GM23338 (cell line): ENCODE results near the gene IYD. TPM values are rescaled to one million over a fixed set of nuclear protein-coding genes. Genes with fewer than 3 reads are reported as not detected.

Source experiments
- ATAC-seq: fragments of 200-7000 bp; cut with Tn5 transposase; 3 replicates; pipeline ENCODE4 v1.9.1; 2020
- DNase-seq: peaks from one replicate; pipeline ENCODE4 v3.0.0-alpha.2; 2015; ENCODE audit warnings: low spot score
- H2AFZ ChIP-seq: fragments of 200-600 bp; sonication (generic); 2 replicates; pipeline ENCODE4 v1.8.0; 2016; ENCODE audit warnings: antibody characterized with exemption, mild to moderate bottlenecking, moderate library complexity
- H3F3A ChIP-seq: fragments of 200-600 bp; sonication (generic); replicated peaks from 2 replicates; pipeline ENCODE4 v1.8.0; 2017; ENCODE audit warnings: antibody characterized with exemption, mixed run types, low read depth
- H3K27ac ChIP-seq: fragments of 200-600 bp; sonication (generic); 2 replicates; pipeline ENCODE4 v1.6.1; 2016; ENCODE audit warnings: low read depth
- H3K27me3 ChIP-seq: fragments of 200-600 bp; sonication (generic); 2 replicates; pipeline ENCODE4 v1.8.0; 2016; ENCODE audit warnings: mild to moderate bottlenecking, mixed run types, moderate library complexity; ENCODE audit not compliant: insufficient read depth
- H3K36me3 ChIP-seq: fragments of 200-600 bp; sonication (generic); 2 replicates; pipeline ENCODE4 v1.8.0; 2016; ENCODE audit warnings: mild to moderate bottlenecking; ENCODE audit not compliant: insufficient read depth
- H3K4me1 ChIP-seq: fragments of 200-600 bp; sonication (generic); 2 replicates; pipeline ENCODE4 v1.8.0; 2016; ENCODE audit warnings: mild to moderate bottlenecking, moderate library complexity; ENCODE audit not compliant: insufficient read depth
- H3K4me2 ChIP-seq: fragments of 200-600 bp; sonication (generic); 2 replicates; pipeline ENCODE4 v1.7.1; 2017; ENCODE audit warnings: mixed run types
- H3K4me3 ChIP-seq: fragments of 200-600 bp; sonication (generic); 2 replicates; pipeline ENCODE4 v1.6.1; 2016; ENCODE audit warnings: mixed run types
- H3K79me2 ChIP-seq: fragments of 200-600 bp; sonication (generic); replicated peaks from 2 replicates; pipeline ENCODE4 v1.8.0; 2017; ENCODE audit warnings: mild to moderate bottlenecking; ENCODE audit not compliant: insufficient read depth
- H3K9me2 ChIP-seq: fragments of 200-600 bp; sonication (generic); 2 replicates; pipeline ENCODE4 v1.8.0; 2017; ENCODE audit not compliant: insufficient read depth
- H4K20me1 ChIP-seq: fragments of 200-600 bp; sonication (generic); replicated peaks from 2 replicates; pipeline ENCODE4 v1.8.0; 2017; ENCODE audit warnings: mild to moderate bottlenecking; ENCODE audit not compliant: insufficient read depth
- H3K27ac Mint-ChIP-seq: 2 replicates; pipeline ENCODE4 v1.8.0; 2020; ENCODE audit warnings: inconsistent platforms, mild to moderate bottlenecking, moderate library complexity, mixed read lengths
- H3K27me3 Mint-ChIP-seq: 3 replicates; pipeline ENCODE4 v1.8.0; 2022; ENCODE audit warnings: low read depth, mild to moderate bottlenecking, moderate library complexity, mixed read lengths, inconsistent platforms; ENCODE audit not compliant: insufficient read depth, poor library complexity
- H3K36me3 Mint-ChIP-seq: 3 replicates; pipeline ENCODE4 v1.8.0; 2021; ENCODE audit warnings: low read depth, mild to moderate bottlenecking, inconsistent platforms, moderate library complexity, mixed read lengths
- H3K4me1 Mint-ChIP-seq: 3 replicates; pipeline ENCODE4 v1.8.0; 2020; ENCODE audit warnings: mild to moderate bottlenecking, inconsistent platforms, mixed read lengths
- H3K4me3 Mint-ChIP-seq: 3 replicates; pipeline ENCODE4 v1.8.0; 2021; ENCODE audit warnings: moderate library complexity, mild to moderate bottlenecking, inconsistent platforms, mixed read lengths
- H3K9me3 Mint-ChIP-seq: 3 replicates; pipeline ENCODE4 v1.8.0; 2020; ENCODE audit warnings: moderate library complexity, mild to moderate bottlenecking, inconsistent platforms, mixed read lengths
- CREB1 ChIP-seq: fragments of 250-450 bp; sonication (Bioruptor Pico); IDR thresholded peaks from 2 replicates; pipeline ENCODE4 v1.5.0; 2020; ENCODE audit warnings: low read depth, mild to moderate bottlenecking, moderate library complexity
- EZH2phosphoT487 ChIP-seq: fragments of 200-600 bp; sonication (generic); IDR thresholded peaks from one replicate; pipeline ENCODE4 v1.8.1; 2018; ENCODE audit warnings: antibody characterized with exemption; ENCODE audit not compliant: unreplicated experiment
- JUNB ChIP-seq: IDR thresholded peaks from one replicate; pipeline ENCODE4 v1.6.1; 2016; ENCODE audit warnings: antibody characterized with exemption; ENCODE audit not compliant: unreplicated experiment
- NANOG ChIP-seq: IDR thresholded peaks from 2 replicates; pipeline ENCODE4 v1.6.1; 2016; ENCODE audit warnings: antibody characterized with exemption, borderline replicate concordance
- ZNF331 ChIP-seq: fragments of 250-450 bp; sonication (Bioruptor Pico); IDR thresholded peaks from 2 replicates; pipeline ENCODE4 v1.5.0; 2020; ENCODE audit warnings: low read depth, mild to moderate bottlenecking, moderate library complexity
- polyA plus RNA-seq: library from polyadenylated mRNA; unstranded; fragments of >200 nt; fragmentation: Nextera tagmentation; extraction: Ambion mirVana; gene quantifications from 2 replicates; pipeline ENCODE4 v1.2.1, GENCODE V29; 2016
- total RNA-seq: library from RNA; depleted of rRNA; stranded (reverse); fragments of >200 nt; shearing (Covaris generic); gene quantifications from 2 replicates; pipeline ENCODE4 v1.2.3, GENCODE V29; 2014
- TF ChIP-seq, protein P1 (sequence below): fragments of 250-450 bp; sonication (Bioruptor Pico); IDR thresholded peaks from 2 replicates; pipeline ENCODE4 v1.5.0; 2020; ENCODE audit warnings: mild to moderate bottlenecking, moderate library complexity
- TF ChIP-seq, protein P2 (sequence below): IDR thresholded peaks from one replicate; pipeline ENCODE4 v1.6.1; 2018; ENCODE audit warnings: antibody characterized with exemption; ENCODE audit not compliant: unreplicated experiment
- TF ChIP-seq, protein P3 (sequence below), 2 experiments: fragments of 200-600 bp in 1 of 2; sonication (generic) in 1 of 2; conservative IDR thresholded peaks; 2 replicates each; pipeline versions ENCODE4 v1.5.1 to v1.6.1; 2016 to 2017; ENCODE audit warnings: antibody characterized with exemption in 2 of 2, low read depth in 2 of 2, mild to moderate bottlenecking in 2 of 2, moderate library complexity in 1 of 2

The IYD gene
- total and polyA plus RNA-seq, 2 experiments from 2014 or later, result not detected

DNA sequence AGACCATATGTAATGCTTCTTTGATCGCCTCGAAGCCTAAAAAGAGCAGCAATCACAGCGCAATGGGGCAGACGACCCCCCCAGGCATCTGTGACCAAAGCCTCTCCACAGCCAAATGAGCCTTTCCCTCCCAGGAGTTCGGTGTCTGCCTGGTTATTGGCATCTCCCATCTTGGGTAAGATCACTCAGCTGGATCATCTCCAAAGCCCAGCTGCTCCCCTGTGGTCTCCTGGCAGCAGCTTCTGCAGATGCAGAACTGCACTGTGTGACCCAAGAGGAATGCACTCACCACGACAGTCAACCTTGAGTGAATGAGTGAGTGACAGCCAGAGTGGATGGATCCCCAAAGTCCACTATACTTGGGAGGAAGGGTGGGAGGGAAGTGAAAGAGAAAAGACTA lies 44.8 kb upstream of the IYD start:
- Mint-ChIP-seq H3K27ac (no peak overlapping the region), H3K36me3 (no peaks in the 10 kb centered on the region; the same call in 2 of the 3 replicates), H3K4me1 (peaks cover 19% of the 10 kb centered on the region), H3K9me3 (peaks cover 2% of the 10 kb centered on the region; the same call in 2 of the 3 replicates), H3K27me3 (peaks cover 7% of the 10 kb centered on the region), H3K4me3 (no peak overlapping the region)
- ATAC-seq, result no peak
- no peak for DNase-seq
- TF ChIP-seq NANOG, result no peak
- Histone ChIP-seq H3K79me2 (no peaks in the 10 kb centered on the region), H3F3A (no peaks in the 10 kb centered on the region), H3K27me3 (no peaks in the 10 kb centered on the region), H3K4me1 (no peaks in the 10 kb centered on the region), H3K27ac (no peak overlapping the region), H3K4me3 (no peak overlapping the region), H3K9me2 (no peaks in the 10 kb centered on the region), H4K20me1 (no peaks in the 10 kb centered on the region), H3K36me3 (no peaks in the 10 kb centered on the region), H2AFZ (no peak overlapping the region), H3K4me2 (no peak overlapping the region)

DNA sequence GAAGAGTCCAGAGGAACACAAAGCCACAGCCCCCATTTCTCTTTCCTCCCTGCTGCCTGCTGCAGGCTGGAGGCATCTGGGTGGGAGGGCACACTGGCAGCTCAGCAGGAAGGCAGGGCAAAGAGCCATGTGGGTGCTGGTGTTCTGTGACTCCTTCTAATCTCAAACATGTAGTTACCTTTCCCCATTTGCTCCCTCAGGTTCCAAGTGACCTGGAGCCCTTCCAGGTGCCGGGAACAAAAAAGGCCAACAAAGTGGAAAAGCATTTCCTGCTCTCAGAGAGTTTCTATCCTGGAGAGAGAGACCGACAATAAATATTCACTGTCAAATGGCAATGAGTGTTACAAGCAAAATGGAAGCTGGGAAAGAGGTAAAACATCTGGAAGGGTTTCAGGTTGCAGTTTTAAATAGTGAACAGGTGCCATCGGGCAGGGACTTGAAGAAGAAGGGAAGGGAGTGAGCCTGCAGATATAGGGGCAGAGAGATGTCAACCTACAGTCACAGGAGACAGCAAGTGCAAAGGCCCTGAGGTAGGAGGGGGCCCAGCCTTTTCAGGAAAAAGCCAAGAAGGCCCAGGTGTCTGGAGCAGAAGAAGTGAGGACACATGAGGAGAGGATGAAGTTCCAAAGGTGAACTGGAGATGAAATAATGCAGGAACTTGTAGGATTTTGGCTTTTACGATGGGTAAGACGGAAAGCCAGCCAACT lies 43.6 kb upstream of the IYD start:
- no peak overlapping the region for H2AFZ ChIP-seq
- no peaks in the 10 kb centered on the region for H4K20me1 ChIP-seq
- H3K9me3 Mint-ChIP-seq, result peaks cover 2% of the 10 kb centered on the region; the same call in 2 of the 3 replicates
- no peaks in the 10 kb centered on the region for H3F3A ChIP-seq
- ATAC-seq, result no peak
- H3K36me3 ChIP-seq, result no peaks in the 10 kb centered on the region
- TF ChIP-seq CREB1, result no peak
- TF ChIP-seq, protein P1, sequence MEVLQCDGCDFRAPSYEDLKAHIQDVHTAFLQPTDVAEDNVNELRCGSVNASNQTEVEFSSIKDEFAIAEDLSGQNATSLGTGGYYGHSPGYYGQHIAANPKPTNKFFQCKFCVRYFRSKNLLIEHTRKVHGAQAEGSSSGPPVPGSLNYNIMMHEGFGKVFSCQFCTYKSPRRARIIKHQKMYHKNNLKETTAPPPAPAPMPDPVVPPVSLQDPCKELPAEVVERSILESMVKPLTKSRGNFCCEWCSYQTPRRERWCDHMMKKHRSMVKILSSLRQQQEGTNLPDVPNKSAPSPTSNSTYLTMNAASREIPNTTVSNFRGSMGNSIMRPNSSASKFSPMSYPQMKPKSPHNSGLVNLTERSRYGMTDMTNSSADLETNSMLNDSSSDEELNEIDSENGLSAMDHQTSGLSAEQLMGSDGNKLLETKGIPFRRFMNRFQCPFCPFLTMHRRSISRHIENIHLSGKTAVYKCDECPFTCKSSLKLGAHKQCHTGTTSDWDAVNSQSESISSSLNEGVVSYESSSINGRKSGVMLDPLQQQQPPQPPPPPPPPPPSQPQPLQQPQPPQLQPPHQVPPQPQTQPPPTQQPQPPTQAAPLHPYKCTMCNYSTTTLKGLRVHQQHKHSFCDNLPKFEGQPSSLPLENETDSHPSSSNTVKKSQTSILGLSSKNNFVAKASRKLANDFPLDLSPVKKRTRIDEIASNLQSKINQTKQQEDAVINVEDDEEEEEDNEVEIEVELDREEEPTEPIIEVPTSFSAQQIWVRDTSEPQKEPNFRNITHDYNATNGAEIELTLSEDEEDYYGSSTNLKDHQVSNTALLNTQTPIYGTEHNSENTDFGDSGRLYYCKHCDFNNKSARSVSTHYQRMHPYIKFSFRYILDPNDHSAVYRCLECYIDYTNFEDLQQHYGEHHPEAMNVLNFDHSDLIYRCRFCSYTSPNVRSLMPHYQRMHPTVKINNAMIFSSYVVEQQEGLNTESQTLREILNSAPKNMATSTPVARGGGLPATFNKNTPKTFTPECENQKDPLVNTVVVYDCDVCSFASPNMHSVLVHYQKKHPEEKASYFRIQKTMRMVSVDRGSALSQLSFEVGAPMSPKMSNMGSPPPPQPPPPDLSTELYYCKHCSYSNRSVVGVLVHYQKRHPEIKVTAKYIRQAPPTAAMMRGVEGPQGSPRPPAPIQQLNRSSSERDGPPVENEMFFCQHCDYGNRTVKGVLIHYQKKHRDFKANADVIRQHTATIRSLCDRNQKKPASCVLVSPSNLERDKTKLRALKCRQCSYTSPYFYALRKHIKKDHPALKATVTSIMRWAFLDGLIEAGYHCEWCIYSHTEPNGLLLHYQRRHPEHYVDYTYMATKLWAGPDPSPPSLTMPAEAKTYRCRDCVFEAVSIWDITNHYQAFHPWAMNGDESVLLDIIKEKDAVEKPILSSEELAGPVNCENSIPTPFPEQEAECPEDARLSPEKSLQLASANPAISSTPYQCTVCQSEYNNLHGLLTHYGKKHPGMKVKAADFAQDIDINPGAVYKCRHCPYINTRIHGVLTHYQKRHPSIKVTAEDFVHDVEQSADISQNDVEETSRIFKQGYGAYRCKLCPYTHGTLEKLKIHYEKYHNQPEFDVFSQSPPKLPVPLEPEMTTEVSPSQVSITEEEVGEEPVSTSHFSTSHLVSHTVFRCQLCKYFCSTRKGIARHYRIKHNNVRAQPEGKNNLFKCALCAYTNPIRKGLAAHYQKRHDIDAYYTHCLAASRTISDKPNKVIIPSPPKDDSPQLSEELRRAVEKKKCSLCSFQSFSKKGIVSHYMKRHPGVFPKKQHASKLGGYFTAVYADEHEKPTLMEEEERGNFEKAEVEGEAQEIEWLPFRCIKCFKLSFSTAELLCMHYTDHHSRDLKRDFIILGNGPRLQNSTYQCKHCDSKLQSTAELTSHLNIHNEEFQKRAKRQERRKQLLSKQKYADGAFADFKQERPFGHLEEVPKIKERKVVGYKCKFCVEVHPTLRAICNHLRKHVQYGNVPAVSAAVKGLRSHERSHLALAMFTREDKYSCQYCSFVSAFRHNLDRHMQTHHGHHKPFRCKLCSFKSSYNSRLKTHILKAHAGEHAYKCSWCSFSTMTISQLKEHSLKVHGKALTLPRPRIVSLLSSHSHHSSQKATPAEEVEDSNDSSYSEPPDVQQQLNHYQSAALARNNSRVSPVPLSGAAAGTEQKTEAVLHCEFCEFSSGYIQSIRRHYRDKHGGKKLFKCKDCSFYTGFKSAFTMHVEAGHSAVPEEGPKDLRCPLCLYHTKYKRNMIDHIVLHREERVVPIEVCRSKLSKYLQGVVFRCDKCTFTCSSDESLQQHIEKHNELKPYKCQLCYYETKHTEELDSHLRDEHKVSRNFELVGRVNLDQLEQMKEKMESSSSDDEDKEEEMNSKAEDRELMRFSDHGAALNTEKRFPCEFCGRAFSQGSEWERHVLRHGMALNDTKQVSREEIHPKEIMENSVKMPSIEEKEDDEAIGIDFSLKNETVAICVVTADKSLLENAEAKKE (CRISPR knock-in tag), result no peak
- TF ChIP-seq NANOG, result no peak
- TF ChIP-seq ZNF331 (CRISPR knock-in tag), result no peak
- TF ChIP-seq, protein P2, sequence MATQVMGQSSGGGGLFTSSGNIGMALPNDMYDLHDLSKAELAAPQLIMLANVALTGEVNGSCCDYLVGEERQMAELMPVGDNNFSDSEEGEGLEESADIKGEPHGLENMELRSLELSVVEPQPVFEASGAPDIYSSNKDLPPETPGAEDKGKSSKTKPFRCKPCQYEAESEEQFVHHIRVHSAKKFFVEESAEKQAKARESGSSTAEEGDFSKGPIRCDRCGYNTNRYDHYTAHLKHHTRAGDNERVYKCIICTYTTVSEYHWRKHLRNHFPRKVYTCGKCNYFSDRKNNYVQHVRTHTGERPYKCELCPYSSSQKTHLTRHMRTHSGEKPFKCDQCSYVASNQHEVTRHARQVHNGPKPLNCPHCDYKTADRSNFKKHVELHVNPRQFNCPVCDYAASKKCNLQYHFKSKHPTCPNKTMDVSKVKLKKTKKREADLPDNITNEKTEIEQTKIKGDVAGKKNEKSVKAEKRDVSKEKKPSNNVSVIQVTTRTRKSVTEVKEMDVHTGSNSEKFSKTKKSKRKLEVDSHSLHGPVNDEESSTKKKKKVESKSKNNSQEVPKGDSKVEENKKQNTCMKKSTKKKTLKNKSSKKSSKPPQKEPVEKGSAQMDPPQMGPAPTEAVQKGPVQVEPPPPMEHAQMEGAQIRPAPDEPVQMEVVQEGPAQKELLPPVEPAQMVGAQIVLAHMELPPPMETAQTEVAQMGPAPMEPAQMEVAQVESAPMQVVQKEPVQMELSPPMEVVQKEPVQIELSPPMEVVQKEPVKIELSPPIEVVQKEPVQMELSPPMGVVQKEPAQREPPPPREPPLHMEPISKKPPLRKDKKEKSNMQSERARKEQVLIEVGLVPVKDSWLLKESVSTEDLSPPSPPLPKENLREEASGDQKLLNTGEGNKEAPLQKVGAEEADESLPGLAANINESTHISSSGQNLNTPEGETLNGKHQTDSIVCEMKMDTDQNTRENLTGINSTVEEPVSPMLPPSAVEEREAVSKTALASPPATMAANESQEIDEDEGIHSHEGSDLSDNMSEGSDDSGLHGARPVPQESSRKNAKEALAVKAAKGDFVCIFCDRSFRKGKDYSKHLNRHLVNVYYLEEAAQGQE, result no peak
- TF ChIP-seq JUNB, result no peak
- TF ChIP-seq, protein P3, sequence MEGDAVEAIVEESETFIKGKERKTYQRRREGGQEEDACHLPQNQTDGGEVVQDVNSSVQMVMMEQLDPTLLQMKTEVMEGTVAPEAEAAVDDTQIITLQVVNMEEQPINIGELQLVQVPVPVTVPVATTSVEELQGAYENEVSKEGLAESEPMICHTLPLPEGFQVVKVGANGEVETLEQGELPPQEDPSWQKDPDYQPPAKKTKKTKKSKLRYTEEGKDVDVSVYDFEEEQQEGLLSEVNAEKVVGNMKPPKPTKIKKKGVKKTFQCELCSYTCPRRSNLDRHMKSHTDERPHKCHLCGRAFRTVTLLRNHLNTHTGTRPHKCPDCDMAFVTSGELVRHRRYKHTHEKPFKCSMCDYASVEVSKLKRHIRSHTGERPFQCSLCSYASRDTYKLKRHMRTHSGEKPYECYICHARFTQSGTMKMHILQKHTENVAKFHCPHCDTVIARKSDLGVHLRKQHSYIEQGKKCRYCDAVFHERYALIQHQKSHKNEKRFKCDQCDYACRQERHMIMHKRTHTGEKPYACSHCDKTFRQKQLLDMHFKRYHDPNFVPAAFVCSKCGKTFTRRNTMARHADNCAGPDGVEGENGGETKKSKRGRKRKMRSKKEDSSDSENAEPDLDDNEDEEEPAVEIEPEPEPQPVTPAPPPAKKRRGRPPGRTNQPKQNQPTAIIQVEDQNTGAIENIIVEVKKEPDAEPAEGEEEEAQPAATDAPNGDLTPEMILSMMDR (conservative IDR thresholded peaks at IDR 0.05; ENCODE audit: low read depth in 2 of 2), result no peak
- no peak for TF ChIP-seq EZH2phosphoT487
- H3K4me3 Mint-ChIP-seq, result no peak overlapping the region
- H3K4me1 Mint-ChIP-seq, result peaks cover 9% of the 10 kb centered on the region; the same call in 2 of the 3 replicates
- no peak overlapping the region for H3K4me2 ChIP-seq
- no peak overlapping the region for H3K27ac Mint-ChIP-seq
- H3K27me3 ChIP-seq, result no peaks in the 10 kb centered on the region
- peaks cover 7% of the 10 kb centered on the region for H3K27me3 Mint-ChIP-seq
- no peak overlapping the region for H3K27ac ChIP-seq
- H3K4me3 ChIP-seq, result no peak overlapping the region
- H3K9me2 ChIP-seq, result no peaks in the 10 kb centered on the region; the same call in 1 of the 2 replicates
- no peaks in the 10 kb centered on the region for H3K79me2 ChIP-seq
- no peak for DNase-seq
- H3K36me3 Mint-ChIP-seq, result no peaks in the 10 kb centered on the region; the same call in 2 of the 3 replicates
- no peaks in the 10 kb centered on the region for H3K4me1 ChIP-seq
